HG03025 (cell line): ENCODE data around the gene ACP6.
"Not testable (repeated sequence)": the region's sequence is repeated elsewhere in the genome, so short reads cannot be mapped to it uniquely, and the experiment has no call there.

ENCODE experiments used
- ATAC-seq: cut with Tn5 transposase; IDR thresholded peaks from one replicate; pipeline ENCODE4 v1.9.1; 2021; ENCODE audit warnings: mild to moderate bottlenecking, moderate library complexity; ENCODE audit not compliant: unreplicated experiment, low FRiP score

Gene ACP6

DNA sequence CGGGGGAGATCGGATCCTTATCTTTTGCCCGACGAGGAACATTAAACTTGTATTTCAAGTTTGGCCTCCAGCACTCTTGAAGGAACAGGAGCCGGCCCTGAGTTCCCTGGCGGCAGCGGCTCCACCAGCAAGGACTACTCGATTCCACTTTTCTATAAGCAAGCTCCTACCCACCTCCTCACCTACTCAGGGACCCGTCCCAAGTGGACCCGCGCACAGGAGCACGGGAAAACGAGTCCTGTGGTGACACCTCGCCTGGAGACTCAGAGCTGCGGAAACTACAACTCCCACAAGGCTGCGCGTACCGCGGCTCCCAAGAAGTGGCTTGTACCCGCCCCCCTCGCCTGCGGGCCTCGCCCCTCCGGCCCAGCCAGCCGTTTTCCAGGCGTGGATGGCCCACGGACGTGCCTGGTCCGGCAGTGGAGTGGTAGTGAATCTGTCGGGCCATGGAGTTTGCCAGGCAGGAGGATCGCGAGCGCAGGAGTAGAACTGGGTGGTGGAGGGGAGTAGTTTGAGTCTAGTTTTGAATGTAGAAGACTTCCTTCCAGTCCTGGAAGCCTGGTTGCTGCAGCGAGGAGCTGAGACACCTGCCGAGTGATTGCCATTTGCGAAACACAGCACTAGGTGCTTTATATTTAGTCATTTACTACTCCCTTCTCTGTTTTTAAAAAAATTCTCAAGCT, at the start of gene ACP6:
Gene ACP6 (minus strand): TSS at position 206 of the 683 bp plus-strand sequence. CDS start 476 bp downstream, outside the sequence.
- ATAC-seq: peak; percentile 95

DNA sequence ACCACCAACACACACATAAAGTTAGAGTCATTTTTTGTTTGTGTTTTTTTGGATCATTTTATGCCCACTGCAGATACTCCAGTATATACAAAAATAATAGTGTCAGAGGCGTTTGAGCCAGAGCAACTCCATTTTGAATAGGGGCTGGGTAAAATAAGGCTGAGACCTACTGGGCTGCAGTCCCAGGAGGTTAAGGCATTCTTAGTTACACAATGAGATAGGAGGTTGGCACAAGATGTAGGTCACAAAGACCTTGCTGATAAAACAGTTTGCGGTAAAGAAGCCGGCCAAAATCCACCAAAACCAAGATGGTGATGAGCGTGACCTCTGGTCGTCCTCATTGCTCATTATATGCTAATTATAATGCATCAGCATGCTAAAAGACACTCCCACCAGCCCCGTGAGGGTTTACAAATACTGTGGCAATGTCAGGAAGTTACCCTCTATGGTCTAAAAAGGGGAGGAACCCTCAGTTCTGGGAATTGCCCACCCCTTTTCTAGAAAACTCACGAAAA, 49.4 kb upstream of the ACP6 start:
- no peak for ATAC-seq

DNA sequence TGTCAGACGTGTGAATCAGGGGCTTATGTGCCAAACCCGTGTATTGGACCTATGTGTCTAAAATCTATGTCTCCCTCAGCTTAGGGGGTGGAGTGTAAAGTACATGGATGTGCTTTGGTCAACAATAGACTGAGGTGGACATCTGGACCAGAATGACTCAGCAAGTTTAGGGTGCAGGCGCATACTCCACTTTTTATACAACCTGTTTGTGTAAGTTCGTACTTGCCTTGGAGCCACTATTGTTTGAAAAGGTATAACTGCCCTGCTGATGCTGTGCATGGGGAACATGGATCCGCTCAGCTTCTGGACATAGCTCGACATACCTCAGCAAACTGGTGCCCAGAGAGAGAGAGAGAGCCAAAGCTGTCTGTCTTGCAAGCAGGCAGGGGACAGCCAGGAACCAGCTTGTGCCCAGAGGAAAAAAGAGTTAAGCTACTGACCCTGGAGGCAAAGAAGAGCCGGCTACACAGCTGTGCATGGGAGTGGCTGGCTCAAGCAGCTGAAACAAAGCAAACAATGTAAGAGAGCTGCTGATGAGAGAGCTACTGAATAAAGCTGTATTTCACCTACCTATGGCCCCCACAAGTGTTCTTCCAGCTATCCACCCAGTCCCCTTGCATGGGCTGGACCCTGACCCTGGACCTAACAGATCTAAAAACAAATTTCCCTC, 48.8 kb upstream of the ACP6 start:
- no peak for ATAC-seq

DNA sequence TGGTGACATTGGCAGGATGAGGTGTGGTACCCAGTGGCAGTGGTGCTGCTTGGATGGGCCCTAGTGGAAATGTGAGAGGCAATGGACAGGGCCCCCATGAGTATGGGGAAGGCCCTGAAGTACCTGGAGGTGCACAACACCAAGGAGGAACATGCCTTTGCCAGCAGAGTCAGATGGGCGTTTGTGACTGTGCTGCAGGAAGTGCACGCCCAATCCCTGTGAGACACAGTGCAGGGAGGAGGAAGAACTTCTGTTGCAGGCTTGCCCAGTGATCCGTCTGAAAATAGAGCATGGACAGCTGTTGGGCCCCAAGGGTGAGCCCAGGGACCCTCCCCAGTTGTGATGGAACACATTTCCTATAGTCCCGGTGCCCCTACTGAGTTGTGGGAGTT, 47.4 kb upstream of the ACP6 start:
- ATAC-seq: no peak

DNA sequence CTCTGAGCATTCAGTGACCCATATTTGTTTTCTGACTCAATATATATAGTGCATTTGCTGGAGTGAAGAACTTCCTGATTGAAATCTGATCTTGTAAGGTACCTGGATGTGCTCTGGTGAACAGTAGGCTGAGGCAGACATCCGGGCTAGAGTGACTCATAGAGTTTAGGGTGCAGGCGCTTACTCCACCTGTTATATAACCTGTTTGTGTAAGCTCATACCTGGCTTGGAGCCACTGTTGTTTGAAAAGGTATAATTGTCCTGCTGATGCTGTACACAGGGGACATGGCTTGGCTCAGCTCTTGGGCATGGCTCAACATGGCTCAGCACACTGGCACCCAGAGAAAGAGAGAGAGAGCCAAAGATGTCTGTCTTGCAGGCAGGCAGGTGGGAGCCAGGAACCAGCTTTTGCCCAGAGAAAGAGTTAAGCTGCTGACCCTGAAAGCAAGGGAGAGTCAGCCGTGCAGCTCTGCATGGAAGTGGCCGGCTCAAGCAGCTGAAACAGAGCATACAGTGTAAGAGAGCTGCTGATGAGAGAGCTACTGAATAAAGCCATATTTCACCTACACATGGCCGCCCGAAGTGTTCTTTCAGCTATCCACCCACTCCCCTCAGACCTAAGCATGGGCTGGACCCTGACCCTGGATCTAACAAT, 46.9 kb upstream of the ACP6 start:
- ATAC-seq: no peak

DNA sequence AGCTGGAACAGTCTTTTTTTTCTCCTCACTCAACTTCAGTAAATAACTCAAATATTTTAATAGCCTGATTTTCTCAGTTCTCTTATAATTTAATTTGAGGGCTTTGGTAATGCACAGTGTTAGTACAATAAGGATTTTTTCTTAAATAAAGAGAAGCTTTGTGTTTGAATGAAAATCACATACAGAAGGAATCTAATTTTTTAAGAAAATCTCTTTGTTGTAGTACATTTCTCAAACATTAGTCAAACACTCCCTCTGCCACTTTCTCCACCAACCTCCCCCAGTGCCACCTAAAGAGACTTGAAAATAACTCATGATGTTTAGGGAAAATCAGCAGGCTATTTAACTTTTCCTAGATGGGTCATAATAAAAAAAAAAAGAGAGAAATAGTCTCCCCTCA, 42.3 kb upstream of the ACP6 start:
- no peak for ATAC-seq

DNA sequence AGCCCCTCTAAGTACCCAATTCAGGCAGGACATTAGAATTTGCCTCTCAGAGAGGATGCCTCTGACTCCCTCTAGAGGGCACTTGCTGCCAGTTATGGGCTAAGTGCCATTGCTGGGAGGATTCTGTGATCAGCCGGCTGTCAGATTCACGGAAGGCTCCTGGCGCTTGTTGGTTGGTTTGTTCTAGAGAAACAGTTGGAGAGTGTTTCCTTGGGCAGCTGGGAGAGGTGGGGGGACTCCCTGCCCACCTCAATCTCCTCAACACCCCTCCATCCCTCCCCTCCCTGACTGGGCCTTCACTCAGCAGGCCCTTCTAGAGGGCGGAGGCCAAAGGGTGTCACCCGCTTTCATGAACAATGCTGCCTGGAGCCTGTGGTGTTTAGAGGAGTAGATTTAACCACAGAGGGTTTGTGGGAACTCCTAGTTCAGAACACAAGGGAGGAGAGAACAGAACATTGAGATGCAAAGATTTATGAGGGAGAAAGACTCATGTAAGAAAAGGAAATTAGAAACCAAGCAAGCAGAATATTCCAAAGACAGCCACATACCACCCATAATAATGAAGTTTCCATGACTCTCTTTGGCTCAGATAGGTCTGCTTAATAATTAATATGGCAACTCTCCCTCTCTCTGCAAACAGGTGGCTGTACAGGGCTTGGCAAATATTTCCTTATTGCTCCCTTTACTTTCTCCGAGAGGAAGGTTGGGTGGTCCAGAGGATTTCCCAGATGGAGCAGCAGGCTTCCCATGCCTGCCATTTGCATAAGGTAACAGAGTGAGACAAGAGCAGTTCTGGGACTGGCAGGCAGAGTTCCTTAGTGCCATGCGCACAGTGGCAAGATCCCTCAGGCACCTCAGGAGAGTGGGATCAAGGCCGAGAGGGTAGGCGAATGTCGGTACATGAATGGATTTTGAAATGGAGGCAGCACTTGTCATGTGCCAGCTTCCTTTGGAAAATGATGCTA, 30.0 kb upstream of the ACP6 start:
- ATAC-seq: no peak

DNA sequence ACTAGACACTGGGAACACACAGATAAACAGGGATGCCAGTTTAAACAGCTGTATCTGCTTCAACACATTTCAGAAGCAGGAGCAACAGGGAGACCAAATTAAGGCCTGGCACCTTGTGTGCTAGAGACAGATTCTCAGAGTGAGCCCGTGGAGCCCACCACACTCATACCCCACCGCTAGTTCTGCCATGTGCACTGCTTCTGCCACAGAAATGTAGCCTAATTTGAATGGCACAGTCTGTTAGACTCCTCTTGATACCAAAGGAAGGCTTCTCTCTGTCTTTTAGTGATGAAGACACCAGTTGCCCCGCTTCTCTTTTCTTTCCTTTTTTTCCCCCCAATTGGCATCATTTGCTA, 29.3 kb upstream of the ACP6 start:
- no peak for ATAC-seq

DNA sequence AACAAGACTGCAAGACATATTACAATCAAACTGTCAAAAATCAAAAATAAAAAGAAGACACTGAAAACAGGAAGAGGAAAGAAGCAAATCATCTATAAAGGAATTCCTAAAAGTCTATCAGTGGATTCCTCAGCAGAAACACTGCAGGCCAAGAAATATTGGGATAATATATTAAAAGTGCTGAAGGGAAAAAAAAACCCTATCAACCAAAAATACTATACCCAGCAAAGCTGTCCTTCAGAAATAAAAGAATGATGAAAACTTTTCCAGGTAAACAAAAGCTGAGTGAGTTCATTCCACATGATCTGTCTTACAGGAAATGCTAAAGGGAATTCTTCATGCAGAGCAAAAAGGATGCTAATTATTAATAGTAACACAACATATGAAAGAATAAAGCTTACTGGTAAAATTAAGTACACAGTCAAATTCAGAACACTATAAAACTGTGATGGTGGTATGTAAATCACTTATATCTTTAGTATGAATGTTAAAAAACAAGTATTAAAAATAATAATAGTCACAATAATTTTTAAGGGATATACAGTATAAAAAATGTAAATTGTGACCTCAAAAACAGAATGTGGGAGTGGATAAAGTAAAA, 12.9 kb upstream of the ACP6 start:
- no peak for ATAC-seq

DNA sequence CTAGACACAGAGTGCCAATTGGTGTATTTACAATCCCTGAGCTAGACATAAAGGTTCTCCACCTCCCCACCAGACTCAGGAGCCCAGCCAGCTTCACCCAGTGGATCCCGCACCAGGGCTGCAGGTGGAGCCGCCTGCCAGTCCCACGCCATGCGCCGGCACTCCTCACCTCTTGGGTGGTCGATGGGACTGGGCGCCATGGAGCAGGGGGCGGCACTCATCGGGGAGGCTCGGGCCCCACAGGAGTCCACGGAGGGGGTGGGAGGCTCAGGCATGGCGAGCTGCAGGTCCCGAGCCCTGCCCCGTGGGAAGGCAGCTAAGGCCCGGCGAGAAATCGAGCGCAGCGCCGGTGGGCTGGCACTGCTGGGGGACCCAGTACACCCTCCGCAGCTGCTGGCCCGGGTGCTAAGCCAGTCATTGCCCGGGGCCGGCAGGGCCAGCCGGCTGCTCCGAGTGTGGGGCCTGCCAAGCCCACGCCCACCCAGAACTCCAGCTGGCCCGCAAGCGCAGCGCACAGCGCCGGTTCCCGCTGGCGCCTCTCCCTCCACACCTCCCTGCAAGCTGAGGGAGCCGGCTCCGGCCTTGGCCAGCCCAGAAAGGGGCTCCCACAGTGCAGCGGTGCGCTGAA, 10.4 kb upstream of the ACP6 start:
- ATAC-seq: not testable (repeated sequence)

DNA sequence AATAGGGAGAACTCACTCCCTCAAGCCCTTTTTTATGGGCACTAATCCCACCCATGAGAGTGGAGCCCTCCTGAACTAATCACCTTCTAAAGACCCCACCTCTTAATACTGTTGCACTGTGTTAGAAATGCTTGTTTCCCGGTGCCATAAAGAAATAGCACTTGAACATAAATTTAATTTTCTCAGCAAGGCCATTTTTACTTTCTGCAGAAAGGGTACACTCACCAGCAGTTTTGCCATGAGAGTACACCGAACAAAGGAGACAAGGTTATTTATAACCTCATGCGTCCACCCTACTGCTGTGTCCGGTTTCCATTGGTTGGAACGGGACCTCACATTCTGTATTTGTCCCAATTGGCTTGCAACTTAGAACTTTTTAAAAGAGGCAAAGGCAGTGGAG, 7.4 kb upstream of the ACP6 start:
- ATAC-seq: not testable (repeated sequence)

DNA sequence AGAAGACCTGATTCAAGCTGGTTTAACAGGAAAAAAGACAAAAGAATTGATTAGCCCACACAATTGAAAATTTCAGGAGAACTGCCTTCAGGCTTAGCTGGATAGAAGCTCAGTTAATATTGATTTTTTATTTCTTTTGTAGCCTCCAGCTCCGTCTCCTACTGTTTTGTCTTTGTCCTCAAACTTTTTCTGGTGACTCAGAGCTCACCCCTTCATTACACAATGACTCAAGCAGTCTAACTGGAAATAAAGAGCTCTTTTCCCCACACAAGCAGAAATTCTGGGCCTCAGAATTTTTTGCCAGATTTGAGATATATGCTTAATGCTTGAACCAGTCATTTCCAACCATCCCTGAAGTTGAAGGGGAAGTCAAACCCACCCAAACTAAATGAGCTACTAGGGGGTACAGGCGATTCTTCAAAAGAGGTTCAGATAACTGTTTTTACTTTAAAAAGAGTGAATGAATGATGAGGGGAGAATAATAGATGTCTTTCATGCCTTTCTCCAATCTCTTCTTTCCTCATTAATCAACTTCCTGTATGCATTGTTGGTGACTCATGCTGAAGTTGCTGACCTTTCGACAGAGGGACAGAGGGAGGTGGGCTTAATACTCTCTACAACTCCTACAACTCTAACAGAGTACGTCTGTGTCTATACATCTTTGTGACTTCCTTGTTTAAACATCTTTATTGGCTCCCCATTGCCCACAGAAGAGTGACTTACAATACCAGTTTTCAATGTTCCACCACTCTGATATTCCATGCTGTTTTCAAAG, 6.2 kb upstream of the ACP6 start:
- ATAC-seq: no peak

DNA sequence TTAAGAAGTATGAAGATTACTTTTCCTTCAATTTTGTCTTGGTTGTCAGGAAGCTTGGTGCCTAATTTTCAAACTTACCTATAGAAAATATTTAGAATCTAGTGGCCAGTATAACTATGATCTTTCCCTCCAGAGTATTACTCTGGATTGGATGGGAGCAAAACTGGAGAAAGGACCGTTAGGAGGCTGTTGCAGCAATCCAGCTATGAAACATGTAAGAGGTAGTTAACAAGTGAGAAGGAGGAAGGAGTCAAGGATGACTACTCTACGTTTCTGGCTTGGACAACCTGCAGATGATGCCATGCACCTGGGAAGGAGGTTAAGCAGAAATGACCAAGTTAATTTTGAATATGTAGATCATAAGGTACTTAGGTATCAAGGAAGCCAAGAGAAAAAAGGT, 3.5 kb upstream of the ACP6 start:
- ATAC-seq: no peak

DNA sequence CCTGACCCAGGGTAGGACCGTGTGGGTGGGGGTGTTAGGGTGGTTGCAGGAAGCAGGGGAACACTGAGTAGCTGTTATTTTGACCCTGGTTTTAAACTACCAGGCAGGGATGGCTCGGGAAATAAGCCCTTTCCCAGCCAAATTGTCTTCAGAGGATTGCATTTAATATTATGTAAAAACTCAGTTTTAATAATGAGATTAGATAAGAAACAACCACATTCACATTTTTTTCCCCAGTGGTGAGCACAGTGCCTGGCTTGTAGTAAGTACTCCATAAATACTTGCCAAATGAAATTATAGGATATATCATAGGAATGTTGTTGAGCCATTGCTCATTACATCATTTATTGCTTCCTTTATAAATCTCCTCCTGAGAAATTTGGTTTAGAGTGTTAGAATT, 3.1 kb upstream of the ACP6 start:
- no peak for ATAC-seq

DNA sequence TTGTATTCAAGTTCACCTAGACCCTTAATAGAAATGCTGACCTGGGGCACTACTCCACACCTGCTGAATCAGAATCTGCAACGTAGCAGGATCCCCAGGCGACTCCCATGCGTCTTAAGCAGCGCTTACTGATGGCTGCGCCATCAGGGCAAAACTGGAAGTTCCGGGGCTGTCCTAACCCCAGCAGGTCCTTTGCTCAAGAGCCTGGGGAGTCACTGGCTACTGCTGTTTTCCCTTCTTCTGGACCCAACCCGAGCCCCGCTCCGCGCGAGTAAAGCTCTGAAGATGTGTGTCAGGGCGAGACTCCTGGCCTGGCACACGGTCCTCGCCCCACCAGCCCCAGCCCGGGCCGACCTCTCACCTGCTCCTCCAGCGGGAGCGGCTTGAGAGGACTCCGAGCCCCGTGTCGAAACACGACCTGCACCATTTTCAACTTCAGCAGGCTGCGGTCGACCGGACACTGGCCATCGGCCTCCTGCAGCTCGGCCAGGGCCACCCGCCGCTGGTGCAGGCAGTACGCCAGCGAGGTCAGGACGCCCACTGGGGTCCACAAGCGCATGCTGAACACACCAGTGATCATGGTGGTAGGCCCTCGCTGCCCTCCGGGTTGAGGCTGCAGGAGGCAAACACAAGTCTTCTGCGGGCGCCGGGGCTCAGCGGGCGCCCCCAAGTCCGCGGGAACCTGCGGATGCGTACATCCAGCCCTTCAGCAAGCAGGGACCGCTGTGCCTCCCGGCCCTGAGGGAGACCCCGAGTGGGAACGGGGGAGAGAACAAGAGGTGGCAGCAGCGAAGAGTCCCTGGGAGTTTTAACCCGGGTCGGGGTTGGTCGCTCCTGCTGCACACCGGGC, 630 bp downstream of the ACP6 start:
- peak; percentile 41 for ATAC-seq

DNA sequence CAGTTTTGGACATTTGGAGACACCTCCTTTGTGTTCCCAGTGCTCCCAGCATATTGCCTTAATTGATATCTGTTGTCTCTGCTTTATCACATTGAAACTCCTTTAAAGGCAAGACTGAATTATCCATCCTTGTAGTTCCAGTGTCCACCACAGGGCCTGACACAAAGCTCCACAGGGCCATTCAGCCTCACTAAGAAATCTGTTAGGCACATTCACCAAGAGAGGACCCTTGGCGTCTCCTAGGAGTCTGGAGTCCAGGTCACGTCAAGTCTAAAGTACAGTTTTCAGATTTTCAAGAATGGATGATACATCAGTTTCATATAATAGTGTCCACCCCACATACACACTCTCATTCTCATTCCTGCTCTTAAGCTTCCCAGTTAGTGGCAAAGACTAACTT, 4.8 kb downstream of the ACP6 start:
- no peak for ATAC-seq

DNA sequence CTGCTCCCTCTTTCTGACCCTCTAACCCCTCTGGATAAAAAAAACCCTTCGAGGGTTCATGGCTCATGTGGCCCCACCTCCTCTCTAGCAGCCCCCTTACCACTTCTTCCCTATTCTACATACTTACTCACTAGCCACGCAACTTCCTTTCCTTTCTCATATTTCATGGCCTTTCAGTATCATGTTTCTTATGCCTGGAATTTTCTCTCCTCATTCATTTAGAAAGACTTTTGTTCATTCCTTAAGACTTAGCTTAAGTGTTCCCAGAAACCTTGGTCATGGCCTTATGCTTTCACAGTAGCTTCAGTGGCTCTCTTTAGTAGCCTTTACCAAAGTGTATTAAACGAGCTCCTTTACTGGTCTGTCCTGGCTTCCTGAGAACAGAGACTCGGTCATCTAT, 6.1 kb downstream of the ACP6 start:
- ATAC-seq: no peak

DNA sequence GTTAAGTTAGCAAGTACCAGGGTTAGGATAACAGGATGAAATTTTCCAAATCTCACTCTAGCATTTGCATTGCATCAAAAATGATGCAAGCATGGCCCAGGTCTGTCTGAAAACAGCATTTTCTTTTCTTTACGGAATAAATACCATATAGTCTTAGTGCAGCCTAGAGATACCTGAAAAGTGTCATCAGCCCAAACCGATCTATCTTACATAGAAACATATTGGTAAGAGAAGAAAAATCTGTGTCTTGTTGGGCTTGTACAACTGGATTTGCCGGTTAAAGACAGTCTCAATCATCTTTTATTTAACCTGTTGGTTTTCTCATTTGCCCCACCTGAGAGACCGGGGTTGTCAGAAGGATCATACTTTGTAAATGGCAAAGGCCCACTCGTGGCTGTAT, 15.8 kb downstream of the ACP6 start:
- no peak for ATAC-seq
